NCI-H2107 (cell line): ENCODE data around the gene PHF24.

Experiments
- DNase-seq: peaks from one replicate; lab custom pipeline; 2025; lab: John Stamatoyannopoulos, UW

Gene PHF24

GRCh38 chr9:34983209-34983608 is 25.1 kb downstream of the PHF24 start:
- no peak for DNase-seq

GRCh38 chr9:34984049-34984448 is 26.0 kb downstream of the PHF24 start:
- no peak for DNase-seq

GRCh38 chr9:34985311-34985899 is 27.3 kb downstream of the PHF24 start:
- DNase-seq = no peak

- DNase-seq = no peak
These were observed 28.5 kb downstream of the PHF24 start for GRCh38 chr9:34986540-34987047.

- peak; percentile 38 for DNase-seq
These were observed 29.2 kb downstream of the PHF24 start for GRCh38 chr9:34987160-34987901.

- no peak for DNase-seq
These were observed 30.3 kb downstream of the PHF24 start for GRCh38 chr9:34988218-34989002.

- peak; percentile 96 for DNase-seq
These were observed 31.2 kb downstream of the PHF24 start, which contains the start of gene DNAJB5 for GRCh38 chr9:34989003-34989945. Gene DNAJB5, plus strand, starts transcription at chr9:34989745. Its CDS starts 886 bp downstream, at chr9:34990631.

GRCh38 chr9:34989946-34990635 is 32.0 kb downstream of the PHF24 start:
- no peak for DNase-seq

GRCh38 chr9:34990908-34991606 is 33.0 kb downstream of the PHF24 start:
- DNase-seq = no peak

GRCh38 chr9:34991607-34992375 is 33.7 kb downstream of the PHF24 start:
- no peak for DNase-seq

GRCh38 chr9:34992376-34992951 is 34.4 kb downstream of the PHF24 start:
- no peak for DNase-seq

- DNase-seq = no peak
These were observed 35.6 kb downstream of the PHF24 start for GRCh38 chr9:34993502-34994259.

GRCh38 chr9:34994260-34994899 is 36.3 kb downstream of the PHF24 start:
- DNase-seq = peak; percentile 16

- DNase-seq = no peak
These were observed 37.0 kb downstream of the PHF24 start for GRCh38 chr9:34994900-34995669.

- no peak for DNase-seq
These were observed 37.6 kb downstream of the PHF24 start for GRCh38 chr9:34995670-34996060.

- no peak for DNase-seq
These were observed 38.3 kb downstream of the PHF24 start for GRCh38 chr9:34996181-34996904.
